KMS-11 (cell line): ENCODE results near the gene SELL.

Experiments
- H2AFZ ChIP-seq: fragments of 200-600 bp; sonication (generic); 2 replicates; pipeline ENCODE4 v1.6.1; 2016; ENCODE audit warnings: antibody characterized with exemption, mixed run types, low read depth
- H3K27ac ChIP-seq: fragments of 200-600 bp; sonication (generic); 2 replicates; pipeline ENCODE4 v1.6.1; 2016; ENCODE audit warnings: mild to moderate bottlenecking, mixed run types
- H3K27me3 ChIP-seq: fragments of 200-600 bp; sonication (generic); 2 replicates; pipeline ENCODE4 v1.6.1; 2017; ENCODE audit warnings: mild to moderate bottlenecking, low read depth, mixed run types, moderate library complexity; ENCODE audit not compliant: insufficient read depth
- H3K36me3 ChIP-seq: fragments of 200-600 bp; sonication (generic); 2 replicates; pipeline ENCODE4 v1.6.1; 2017; ENCODE audit warnings: mild to moderate bottlenecking, mixed run types; ENCODE audit not compliant: insufficient read depth
- H3K4me1 ChIP-seq: fragments of 200-600 bp; sonication (generic); 2 replicates; pipeline ENCODE4 v1.6.1; 2016; ENCODE audit warnings: mild to moderate bottlenecking, low read depth, mixed run types; ENCODE audit not compliant: poor library complexity, severe bottlenecking
- H3K4me2 ChIP-seq: fragments of 200-600 bp; sonication (generic); 2 replicates; pipeline ENCODE4 v1.7.0; 2016; ENCODE audit warnings: mild to moderate bottlenecking, mixed run types
- H3K4me3 ChIP-seq: fragments of 200-600 bp; sonication (generic); IDR thresholded peaks from 2 replicates; pipeline ENCODE4 v1.6.1; 2017; ENCODE audit warnings: low read depth, low read length, mixed read lengths; ENCODE audit not compliant: insufficient read depth
- H3K79me2 ChIP-seq: fragments of 200-600 bp; sonication (generic); 2 replicates; pipeline ENCODE4 v1.6.1; 2016; ENCODE audit warnings: low read depth, mixed run types; ENCODE audit not compliant: insufficient read depth
- H3K9ac ChIP-seq: fragments of 200-600 bp; sonication (generic); 2 replicates; pipeline ENCODE4 v1.6.1; 2016; ENCODE audit warnings: mild to moderate bottlenecking, mixed run types
- H4K20me1 ChIP-seq: fragments of 200-600 bp; sonication (generic); 2 replicates; pipeline ENCODE4 v1.6.1; 2016; ENCODE audit warnings: mild to moderate bottlenecking, mixed run types; ENCODE audit not compliant: insufficient read depth
- TF ChIP-seq, protein P1 (sequence below): fragments of 200-600 bp; sonication (generic); conservative IDR thresholded peaks from 2 replicates; pipeline ENCODE4 v1.6.1; 2017; ENCODE audit warnings: low read depth, mild to moderate bottlenecking, antibody characterized with exemption, low read length, moderate library complexity, mixed read lengths

SELL gene

DNA sequence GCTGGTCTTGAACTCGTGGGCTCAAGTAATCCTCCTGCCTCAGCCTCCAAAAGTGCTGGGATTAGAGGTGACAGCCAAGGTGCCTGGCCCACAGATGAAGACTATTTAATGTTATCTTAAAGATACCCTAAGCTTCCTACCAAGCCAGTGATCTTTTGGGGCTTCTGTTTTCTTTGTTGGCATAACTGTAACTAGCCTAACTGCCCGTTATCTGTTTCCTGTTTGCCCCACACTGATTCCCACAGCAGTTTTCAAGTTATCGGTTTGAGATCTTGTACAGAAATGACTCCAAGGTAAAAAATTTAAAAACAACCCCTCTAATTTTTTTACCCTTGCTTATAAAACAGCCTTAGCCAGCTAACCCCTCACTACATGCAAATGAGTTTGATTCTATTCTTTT lies 12.4 kb downstream of the SELL start:
- H3K27ac ChIP-seq = no peak overlapping the region
- H3K79me2 ChIP-seq = no peaks in the 10 kb centered on the region
- H3K9ac ChIP-seq = no peak overlapping the region
- H3K4me2 ChIP-seq = no peak overlapping the region
- H3K36me3 ChIP-seq = no peaks in the 10 kb centered on the region
- no peaks in the 10 kb centered on the region for H4K20me1 ChIP-seq
- H3K4me3 ChIP-seq = no peak overlapping the region
- no peaks in the 10 kb centered on the region for H3K27me3 ChIP-seq
- TF ChIP-seq, protein P1, sequence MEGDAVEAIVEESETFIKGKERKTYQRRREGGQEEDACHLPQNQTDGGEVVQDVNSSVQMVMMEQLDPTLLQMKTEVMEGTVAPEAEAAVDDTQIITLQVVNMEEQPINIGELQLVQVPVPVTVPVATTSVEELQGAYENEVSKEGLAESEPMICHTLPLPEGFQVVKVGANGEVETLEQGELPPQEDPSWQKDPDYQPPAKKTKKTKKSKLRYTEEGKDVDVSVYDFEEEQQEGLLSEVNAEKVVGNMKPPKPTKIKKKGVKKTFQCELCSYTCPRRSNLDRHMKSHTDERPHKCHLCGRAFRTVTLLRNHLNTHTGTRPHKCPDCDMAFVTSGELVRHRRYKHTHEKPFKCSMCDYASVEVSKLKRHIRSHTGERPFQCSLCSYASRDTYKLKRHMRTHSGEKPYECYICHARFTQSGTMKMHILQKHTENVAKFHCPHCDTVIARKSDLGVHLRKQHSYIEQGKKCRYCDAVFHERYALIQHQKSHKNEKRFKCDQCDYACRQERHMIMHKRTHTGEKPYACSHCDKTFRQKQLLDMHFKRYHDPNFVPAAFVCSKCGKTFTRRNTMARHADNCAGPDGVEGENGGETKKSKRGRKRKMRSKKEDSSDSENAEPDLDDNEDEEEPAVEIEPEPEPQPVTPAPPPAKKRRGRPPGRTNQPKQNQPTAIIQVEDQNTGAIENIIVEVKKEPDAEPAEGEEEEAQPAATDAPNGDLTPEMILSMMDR = no peak
- H2AFZ ChIP-seq = no peak overlapping the region
- peaks cover 15% of the 10 kb centered on the region for H3K4me1 ChIP-seq

DNA sequence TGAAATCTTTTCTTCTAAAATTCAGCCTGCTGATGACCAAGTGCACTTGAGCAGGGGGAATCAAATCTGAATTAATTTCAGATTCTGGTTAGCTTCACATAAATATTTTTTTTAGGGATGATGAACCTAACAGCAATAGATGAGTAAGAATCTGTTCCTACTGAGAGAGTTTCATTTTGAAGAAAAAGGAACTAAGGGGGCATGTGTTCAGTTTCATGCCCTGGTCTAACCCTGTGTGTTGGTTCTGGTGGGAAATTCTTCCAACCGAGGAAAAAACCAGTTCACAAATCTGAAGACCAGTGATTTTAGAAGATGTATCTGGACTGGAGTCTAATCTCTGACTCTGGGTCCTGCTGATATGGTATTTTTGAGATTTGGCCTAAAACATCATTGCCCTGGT lies 13.7 kb downstream of the SELL start:
- H3K4me2 ChIP-seq = no peak overlapping the region
- no peaks in the 10 kb centered on the region for H3K36me3 ChIP-seq
- H2AFZ ChIP-seq = no peak overlapping the region
- no peaks in the 10 kb centered on the region for H4K20me1 ChIP-seq
- no peak overlapping the region for H3K4me3 ChIP-seq
- H3K27ac ChIP-seq = no peak overlapping the region
- TF ChIP-seq, protein P1 = no peak
- H3K4me1 ChIP-seq = peaks cover 27% of the 10 kb centered on the region
- no peaks in the 10 kb centered on the region for H3K27me3 ChIP-seq
- no peaks in the 10 kb centered on the region for H3K79me2 ChIP-seq
- no peak overlapping the region for H3K9ac ChIP-seq

DNA sequence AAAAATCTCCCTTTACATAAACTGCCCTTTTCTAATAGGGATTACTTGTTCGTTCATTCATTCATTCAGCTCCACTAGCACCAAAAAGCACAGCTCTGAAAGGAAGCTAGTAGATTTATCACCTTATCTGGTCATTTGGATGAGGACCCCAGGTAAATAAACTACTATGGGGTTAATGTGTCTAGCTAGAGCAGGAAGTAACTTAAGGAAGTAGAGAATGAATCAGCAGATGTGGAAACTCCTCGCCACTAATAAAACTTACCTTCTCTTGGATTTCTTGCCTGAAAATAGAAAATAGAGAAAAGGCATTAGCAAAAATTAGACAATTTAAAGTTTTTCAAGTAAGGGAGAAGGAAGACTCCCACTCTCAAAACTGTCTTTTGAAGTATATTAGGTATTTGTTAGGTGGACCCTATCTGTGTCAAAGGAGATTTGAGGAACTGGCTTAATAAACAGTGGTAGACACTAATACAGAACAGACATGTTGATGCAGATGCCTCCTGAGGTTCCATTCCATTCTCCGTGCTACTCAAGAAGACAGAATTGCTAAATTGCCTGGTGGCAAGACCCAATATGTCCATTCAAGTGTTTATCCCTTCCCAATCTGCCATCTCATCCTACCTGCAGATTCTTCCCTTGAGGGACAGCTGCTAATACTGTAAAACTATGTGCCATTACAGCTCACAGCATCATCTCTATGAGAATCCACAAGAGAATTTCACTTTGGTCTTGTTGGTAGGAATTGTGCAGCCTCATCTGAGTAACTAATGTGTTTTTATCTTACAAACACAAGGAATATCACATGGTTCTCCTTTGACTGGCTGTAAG lies 14.9 kb downstream of the SELL start:
- H4K20me1 ChIP-seq = no peaks in the 10 kb centered on the region
- H3K27ac ChIP-seq = no peak overlapping the region
- H3K4me3 ChIP-seq = no peak overlapping the region
- H3K9ac ChIP-seq = no peak overlapping the region
- no peak overlapping the region for H2AFZ ChIP-seq
- no peaks in the 10 kb centered on the region for H3K27me3 ChIP-seq
- no peaks in the 10 kb centered on the region for H3K79me2 ChIP-seq
- peaks cover 40% of the 10 kb centered on the region for H3K4me1 ChIP-seq
- H3K36me3 ChIP-seq = no peaks in the 10 kb centered on the region
- TF ChIP-seq, protein P1 = no peak
- H3K4me2 ChIP-seq = no peak overlapping the region

DNA sequence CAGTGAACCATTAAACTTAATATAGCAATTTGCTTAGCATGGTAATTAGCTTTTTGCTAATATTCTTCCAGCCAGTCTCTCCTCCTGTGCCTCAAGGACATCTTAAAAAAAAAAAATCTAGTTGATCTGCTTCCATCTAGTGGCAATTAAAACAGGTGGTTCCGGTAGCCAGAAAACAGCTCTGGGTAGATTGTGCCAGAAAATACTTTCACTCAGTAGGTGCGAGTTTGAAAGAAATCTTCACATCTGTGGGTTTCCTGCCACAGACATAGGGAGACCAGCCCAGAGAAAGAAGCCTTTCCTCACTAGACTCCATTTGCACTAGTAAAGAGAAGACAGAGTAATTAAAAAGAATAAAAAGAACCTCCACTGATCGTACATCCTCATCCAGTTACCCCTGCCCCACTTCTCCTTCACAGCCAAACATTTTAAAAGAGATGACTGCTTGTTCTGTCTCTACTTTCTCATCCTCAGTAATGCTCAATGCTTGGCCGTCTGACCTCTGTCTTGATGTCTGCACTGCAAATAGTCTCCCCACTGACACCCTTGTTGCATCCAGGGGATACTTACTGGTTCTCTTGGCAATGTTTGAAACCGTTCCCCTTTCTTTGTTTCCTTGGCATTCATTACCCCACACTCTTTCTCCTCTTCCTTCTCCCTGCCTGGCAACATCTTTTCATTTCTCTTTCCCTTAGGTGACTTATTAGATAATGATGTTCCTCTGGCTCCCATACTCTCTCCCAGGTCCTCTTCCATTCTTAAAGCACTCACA lies 16.9 kb downstream of the SELL start:
- no peaks in the 10 kb centered on the region for H3K79me2 ChIP-seq
- H3K27ac ChIP-seq = no peak overlapping the region; the same call in 1 of the 2 replicates
- no peak overlapping the region for H3K9ac ChIP-seq
- H4K20me1 ChIP-seq = no peaks in the 10 kb centered on the region
- peaks cover 60% of the 10 kb centered on the region for H3K4me1 ChIP-seq
- no peaks in the 10 kb centered on the region for H3K36me3 ChIP-seq
- TF ChIP-seq, protein P1 = no peak; the same call in 1 of the 2 replicates
- H3K4me2 ChIP-seq = peak overlapping the region; percentile 79
- H3K4me3 ChIP-seq = no peak overlapping the region
- no peaks in the 10 kb centered on the region for H3K27me3 ChIP-seq
- no peak overlapping the region for H2AFZ ChIP-seq
